ENCODE measurements around the gene RPS10.

DNA sequence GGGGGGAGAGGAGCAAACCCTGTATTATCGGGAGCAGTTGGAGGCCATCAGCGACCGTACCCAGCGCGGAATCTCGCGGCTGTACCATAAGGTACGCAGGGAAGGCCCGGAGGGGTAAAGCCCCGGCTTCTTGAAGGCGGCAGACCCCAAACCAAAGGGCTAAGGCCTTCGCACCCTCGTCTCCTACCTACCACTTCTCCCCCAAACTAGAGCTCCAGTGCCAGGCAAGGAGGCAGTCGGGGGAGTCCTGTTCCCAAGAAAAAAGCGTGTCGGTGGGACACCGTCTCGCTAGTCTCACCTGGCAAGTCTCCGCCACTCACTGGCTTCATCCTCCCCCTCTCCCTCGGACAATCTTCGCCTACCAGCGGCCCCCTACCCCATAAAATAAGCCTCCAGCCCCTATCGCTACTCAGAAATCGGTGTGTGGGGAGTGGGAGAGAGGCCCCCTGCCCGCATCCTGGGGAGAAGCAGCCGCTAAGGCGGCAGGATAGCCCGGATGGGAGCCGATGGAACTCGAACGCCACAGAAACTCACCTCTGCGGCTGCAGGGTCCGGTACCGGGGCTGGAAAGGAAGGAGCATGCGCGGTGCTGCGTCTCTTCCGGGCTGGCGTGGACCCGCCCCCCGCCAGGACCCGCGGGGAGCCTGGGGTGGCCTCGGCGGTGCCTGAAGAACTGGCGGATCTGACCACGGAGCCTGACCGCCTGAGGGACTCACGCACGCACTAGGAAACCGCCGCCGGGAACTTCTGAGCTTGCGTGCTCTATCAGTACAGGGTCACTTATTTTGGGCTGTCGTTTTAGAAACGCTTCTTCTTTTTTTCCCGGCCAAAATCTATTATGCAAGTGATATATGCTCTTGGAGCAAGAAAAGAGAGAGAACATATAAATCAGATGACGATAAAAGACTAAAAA lies at the start of gene RPS10:
- TF ChIP-seq, protein P1, sequence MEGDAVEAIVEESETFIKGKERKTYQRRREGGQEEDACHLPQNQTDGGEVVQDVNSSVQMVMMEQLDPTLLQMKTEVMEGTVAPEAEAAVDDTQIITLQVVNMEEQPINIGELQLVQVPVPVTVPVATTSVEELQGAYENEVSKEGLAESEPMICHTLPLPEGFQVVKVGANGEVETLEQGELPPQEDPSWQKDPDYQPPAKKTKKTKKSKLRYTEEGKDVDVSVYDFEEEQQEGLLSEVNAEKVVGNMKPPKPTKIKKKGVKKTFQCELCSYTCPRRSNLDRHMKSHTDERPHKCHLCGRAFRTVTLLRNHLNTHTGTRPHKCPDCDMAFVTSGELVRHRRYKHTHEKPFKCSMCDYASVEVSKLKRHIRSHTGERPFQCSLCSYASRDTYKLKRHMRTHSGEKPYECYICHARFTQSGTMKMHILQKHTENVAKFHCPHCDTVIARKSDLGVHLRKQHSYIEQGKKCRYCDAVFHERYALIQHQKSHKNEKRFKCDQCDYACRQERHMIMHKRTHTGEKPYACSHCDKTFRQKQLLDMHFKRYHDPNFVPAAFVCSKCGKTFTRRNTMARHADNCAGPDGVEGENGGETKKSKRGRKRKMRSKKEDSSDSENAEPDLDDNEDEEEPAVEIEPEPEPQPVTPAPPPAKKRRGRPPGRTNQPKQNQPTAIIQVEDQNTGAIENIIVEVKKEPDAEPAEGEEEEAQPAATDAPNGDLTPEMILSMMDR (IDR thresholded peaks at IDR 0.05): no peak
- peak; percentile 85 for TF ChIP-seq POLR2A (IDR thresholded peaks at IDR 0.05)
